Tibial nerve (tissue), 3 donors: ENCODE data around the gene DCDC1.

ENCODE experiments used
- CTCF ChIP-seq, 5 experiments: fragments of 200-600 bp in 3 of 5; fragments of 450-650 bp in 2 of 5; sonication (generic) in 3 of 5; IDR thresholded peaks; one replicate each; pipeline ENCODE4 v1.5.1; 2016 to 2019; ENCODE audit warnings: antibody characterized with exemption in 5 of 5, mild to moderate bottlenecking in 3 of 5, moderate library complexity in 2 of 5
- POLR2A ChIP-seq, 2 donors: fragments of 450-650 bp; IDR thresholded peaks; one replicate each; pipeline ENCODE4 v1.6.1; 2017; ENCODE audit warnings: antibody characterized with exemption in 2 of 2, mild to moderate bottlenecking in 2 of 2, moderate library complexity in 2 of 2

- no peak for TF ChIP-seq POLR2A (IDR thresholded peaks at IDR 0.05)
- no peak for TF ChIP-seq CTCF (IDR thresholded peaks at IDR 0.05)
Measured at GRCh38 chr11:30832831-30833230, 536.7 kb downstream of the DCDC1 start.
